IMR-90 (cell line): ENCODE data around the gene ARHGEF12. TPM values are rescaled to one million over a fixed set of nuclear protein-coding genes. Genes with fewer than 3 reads are reported as not detected.
A peak's percentile ranks its signal among the peaks of the same experiment; 100 is the strongest.

ENCODE experiments used
- ATAC-seq: fragments of 200-7000 bp; cut with Tn5 transposase; 2 replicates; pipeline ENCODE4 v1.9.1; 2020; ENCODE audit warnings: low read depth, mild to moderate bottlenecking, moderate library complexity
- BruUV-seq: library from RNA; stranded (reverse); fragments of 400-500 nt; replicated peaks from 2 replicates; lab custom pipeline; 2021; lab: Mats Ljungman, UMichigan
- CTCF ChIA-PET: fragments of 300-600 bp; formaldehyde crosslinking; extraction: SDS; loops from one replicate; lab custom pipeline; 2021; ENCODE audit warnings: antibody characterized with exemption; lab: Yijun Ruan, JAX
- POLR2A ChIA-PET: fragments of 300-600 bp; sonication (Branson Sonifier 250); formaldehyde crosslinking; loops from one replicate; lab custom pipeline; 2022; ENCODE audit warnings: antibody characterized with exemption; ENCODE audit not compliant: unreplicated experiment; lab: Charles Lee
- DNase-seq: peaks from one replicate; pipeline ENCODE4 v3.0.0; 2013
- H2AFZ ChIP-seq: replicated peaks from 2 replicates; pipeline ENCODE3; 2013; ENCODE audit warnings: low read length, mild to moderate bottlenecking; ENCODE audit not compliant: poor library complexity
- H2AK5ac ChIP-seq: 2 replicates; pipeline ENCODE4 v1.6.1; 2013; ENCODE audit warnings: low read depth, low read length, inconsistent platforms
- H2AK9ac ChIP-seq: replicated peaks from 2 replicates; pipeline ENCODE3; 2013; ENCODE audit warnings: mild to moderate bottlenecking, low read depth, low read length, moderate library complexity; ENCODE audit not compliant: poor library complexity
- H2BK120ac ChIP-seq: 2 replicates; pipeline ENCODE4 v1.6.1; 2013; ENCODE audit warnings: low read depth, low read length, inconsistent platforms
- H2BK15ac ChIP-seq: 3 replicates; pipeline ENCODE4 v1.6.1; 2013; ENCODE audit warnings: low read depth, low read length, inconsistent platforms
- H2BK20ac ChIP-seq: 2 replicates; pipeline ENCODE4 v1.6.1; 2013; ENCODE audit warnings: low read depth, mild to moderate bottlenecking, inconsistent platforms, low read length, moderate library complexity
- H2BK5ac ChIP-seq: 2 replicates; pipeline ENCODE4 v1.6.1; 2013; ENCODE audit warnings: mild to moderate bottlenecking, low read depth, low read length, inconsistent platforms; ENCODE audit not compliant: poor library complexity, severe bottlenecking
- H3K14ac ChIP-seq: replicated peaks from 2 replicates; pipeline ENCODE4 v1.6.1; 2013; ENCODE audit warnings: low read depth, low read length, inconsistent platforms
- H3K18ac ChIP-seq: 2 replicates; pipeline ENCODE4 v1.6.1; 2013; ENCODE audit warnings: low read depth, low read length, control low read depth
- H3K23ac ChIP-seq: 2 replicates; pipeline ENCODE4 v1.6.1; 2013; ENCODE audit warnings: low read depth, low read length, inconsistent platforms
- H3K27ac ChIP-seq: 2 replicates; pipeline ENCODE4 v1.5.1; 2013; ENCODE audit warnings: mild to moderate bottlenecking, control low read depth, low read length; ENCODE audit not compliant: insufficient read depth
- H3K27me3 ChIP-seq: 2 replicates; pipeline ENCODE4 v1.6.1; 2013; ENCODE audit warnings: low read length; ENCODE audit not compliant: control insufficient read depth, insufficient read depth
- H3K36me3 ChIP-seq: 2 replicates; pipeline ENCODE4 v1.6.1; 2013; ENCODE audit warnings: low read length, mixed read lengths; ENCODE audit not compliant: control insufficient read depth, insufficient read depth
- H3K4ac ChIP-seq: 2 replicates; pipeline ENCODE4 v1.6.1; 2013; ENCODE audit warnings: low read depth, low read length, inconsistent platforms
- H3K4me1 ChIP-seq: 2 replicates; pipeline ENCODE4 v1.6.1; 2013; ENCODE audit warnings: low read length, mixed read lengths; ENCODE audit not compliant: control insufficient read depth, insufficient read depth
- H3K4me2 ChIP-seq: 2 replicates; pipeline ENCODE4 v1.6.1; 2013; ENCODE audit warnings: low read depth, mild to moderate bottlenecking, control low read depth, low read length, moderate library complexity
- H3K4me3 ChIP-seq: 2 replicates; pipeline ENCODE4 v1.5.1; 2013; ENCODE audit warnings: low read depth, mild to moderate bottlenecking, control low read depth, low read length, moderate library complexity; ENCODE audit not compliant: insufficient read depth
- H3K56ac ChIP-seq: 2 replicates; pipeline ENCODE4 v1.6.1; 2013; ENCODE audit warnings: low read length, inconsistent platforms; ENCODE audit not compliant: insufficient read depth; ENCODE audit errors: extremely low read depth
- H3K79me1 ChIP-seq, 2 experiments: 2 replicates each; pipeline ENCODE4 v1.6.1; 2013; ENCODE audit warnings: low read length in 2 of 2, inconsistent platforms in 1 of 2, low read depth in 1 of 2
- H3K9ac ChIP-seq: 2 replicates; pipeline ENCODE4 v1.6.1; 2013; ENCODE audit warnings: low read depth, low read length, control low read depth
- H3K9me1 ChIP-seq: 2 replicates; pipeline ENCODE4 v1.6.1; 2013; ENCODE audit warnings: low read length, inconsistent platforms; ENCODE audit not compliant: insufficient read depth
- H3K9me3 ChIP-seq: 2 replicates; pipeline ENCODE4 v1.6.1; 2013; ENCODE audit warnings: low read length; ENCODE audit not compliant: control insufficient read depth, insufficient read depth
- H4K20me1 ChIP-seq: 2 replicates; pipeline ENCODE4 v1.6.1; 2013; ENCODE audit warnings: low read length, inconsistent platforms; ENCODE audit not compliant: insufficient read depth
- H4K5ac ChIP-seq: 2 replicates; pipeline ENCODE4 v1.6.1; 2013; ENCODE audit warnings: mild to moderate bottlenecking, low read depth, low read length, control low read depth
- H4K8ac ChIP-seq, 2 experiments: 2 replicates each; pipeline ENCODE4 v1.6.1; 2013; ENCODE audit warnings: low read depth in 2 of 2, low read length in 2 of 2, control low read depth in 1 of 2, inconsistent platforms in 1 of 2
- H4K91ac ChIP-seq: 2 replicates; pipeline ENCODE4 v1.6.1; 2013; ENCODE audit warnings: low read depth, low read length, inconsistent platforms; ENCODE audit not compliant: insufficient read depth
- BHLHE40 ChIP-seq: fragments of 150-350 bp; IDR thresholded peaks from 2 replicates; pipeline ENCODE4 v1.6.1; 2016; ENCODE audit warnings: mild to moderate bottlenecking, low read depth, low read length
- CHD1 ChIP-seq: IDR thresholded peaks from 2 replicates; pipeline ENCODE4 v1.6.1; 2012; ENCODE audit warnings: low read depth, low read length, improper control_type of control experiment
- NFE2L2 ChIP-seq: fragments of 150-350 bp; IDR thresholded peaks from 2 replicates; pipeline ENCODE4 v1.6.1; 2016; ENCODE audit warnings: low read depth, mild to moderate bottlenecking, low read length
- RAD21 ChIP-seq: IDR thresholded peaks from 2 replicates; pipeline ENCODE4 v1.6.1; 2012; ENCODE audit warnings: low read length, improper control_type of control experiment
- RCOR1 ChIP-seq: IDR thresholded peaks from 2 replicates; pipeline ENCODE4 v1.6.1; 2012; ENCODE audit warnings: mild to moderate bottlenecking, low read length, improper control_type of control experiment; ENCODE audit not compliant: insufficient replicate concordance
- WGBS, 2 experiments: methylation state at CpG; one replicate each; pipeline versions ENCODE4 v1.1.5 to v1.1.7; 2013; ENCODE audit warnings: missing lambda C conversion rate in 2 of 2; ENCODE audit not compliant: insufficient read length in 1 of 2; ENCODE audit errors: extremely low coverage in 2 of 2; 5-methylcytosine and 5-hydroxymethylcytosine counted together
- dilution Hi-C: fragments of 300-500 bp; cut with HindIII; formaldehyde crosslinking; loops from one replicate; pipeline ENCODE4 v1.14.3; 2018; ENCODE audit warnings: low sequenced_read_pairs; ENCODE audit not compliant: unreplicated experiment
- in situ Hi-C: fragments of 300-500 bp; cut with MboI; formaldehyde crosslinking; loops from 3 replicates; pipeline ENCODE4 v1.14.3; 2019; ENCODE audit warnings: low sequenced_read_pairs, inconsistent platforms, mixed read lengths
- intact Hi-C: fragments of 100-400 bp; cut with micrococcal nuclease; formaldehyde crosslinking; loops from 2 replicates; pipeline ENCODE4 v1.10.0; 2022
- polyA plus RNA-seq, 3 experiments: library from polyadenylated mRNA; depleted of rRNA; stranded (reverse); fragments of >200 nt; gene quantifications; 2 replicates each; pipeline ENCODE4 v1.2.3, GENCODE V29; 2012; ENCODE audit warnings: low replicate concordance in 1 of 3
- total RNA-seq: library from RNA; depleted of rRNA; stranded (reverse); fragments of >200 nt; gene quantifications from 2 replicates; pipeline ENCODE4 v1.2.3, GENCODE V29; 2012
- TF ChIP-seq, protein P1 (sequence below): fragments of 150-350 bp; IDR thresholded peaks from 2 replicates; pipeline ENCODE4 v1.6.1; 2016; ENCODE audit warnings: low read depth, mild to moderate bottlenecking, low read length, moderate library complexity, borderline replicate concordance

The ARHGEF12 gene
- total and polyA plus RNA-seq, 2 of the 4 experiments (the other 2 are of a cell fraction) = 25.5 to 115 TPM

DNA sequence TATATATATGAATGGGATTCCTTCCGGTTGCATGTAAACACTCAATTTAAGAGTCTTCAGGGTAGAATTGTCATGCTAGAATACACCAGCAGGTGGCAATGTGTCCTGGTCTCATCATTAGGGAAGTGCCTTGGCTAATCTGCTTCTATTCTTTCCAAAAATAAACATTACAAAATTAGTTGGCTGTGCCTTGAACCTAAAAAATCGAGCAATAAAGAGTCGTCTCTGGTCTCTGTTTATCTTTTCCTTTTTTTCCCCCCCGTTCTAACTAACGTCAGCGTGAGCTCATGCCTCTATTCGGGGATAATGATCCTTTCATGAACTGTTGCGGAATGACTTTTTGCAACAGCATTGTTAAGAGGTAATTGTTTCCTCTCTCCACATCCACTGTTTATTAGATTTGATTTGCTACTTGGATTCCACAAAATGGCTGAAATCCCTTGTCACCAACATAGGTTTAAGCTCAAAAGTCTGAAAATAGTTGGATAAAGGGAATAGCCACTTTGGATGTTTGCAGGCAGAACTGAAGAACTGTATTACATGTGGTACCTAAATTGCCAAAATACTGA lies 1.2 kb upstream of the ARHGEF12 start (continued):
- no peak for TF ChIP-seq RCOR1

DNA sequence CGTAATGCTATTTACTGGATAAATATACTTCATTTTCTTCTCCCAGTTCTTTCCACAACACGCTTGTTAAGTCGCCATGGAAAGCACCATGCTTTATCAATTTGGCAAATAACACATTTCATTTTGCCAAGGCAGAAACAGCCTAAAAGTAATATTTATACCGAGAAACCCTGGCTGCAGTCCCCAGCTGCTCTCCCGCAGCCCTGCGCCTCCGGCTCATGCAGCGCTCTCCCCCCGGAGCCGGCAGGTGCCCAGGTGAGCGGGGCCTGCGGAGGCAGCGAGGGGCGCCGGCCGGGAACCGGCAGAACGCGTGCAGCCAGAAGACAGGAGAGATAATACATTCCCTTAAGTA lies 681 bp upstream of the ARHGEF12 start:
- no peaks in the 10 kb centered on the region for H3K36me3 ChIP-seq
- no peaks in the 10 kb centered on the region for H3K27me3 ChIP-seq
- no peak for ATAC-seq
- H3K9ac ChIP-seq = peak overlapping the region; percentile 45
- DNase-seq = peak; percentile 34
- H4K8ac ChIP-seq = peak overlapping the region; percentile 2 to 42; a peak in 2 of 4 replicates
- H3K4me3 ChIP-seq = peak overlapping the region; percentile 93
- no peak overlapping the region for H2AK5ac ChIP-seq
- no peak overlapping the region for H2BK15ac ChIP-seq
- H4K20me1 ChIP-seq = peaks cover 36% of the 10 kb centered on the region
- H3K27ac ChIP-seq = peak overlapping the region; percentile 71
- H3K79me1 ChIP-seq = peaks cover 3 to 25% of the 10 kb centered on the region in 2 experiments; a peak in 3 of 4 replicates
- 0 out of 2 replicates have a peak overlapping the region, but pooled peaks have one; percentile 20 for H3K56ac ChIP-seq
- H3K14ac ChIP-seq = 0 out of 2 replicates have a peak overlapping the region, but pooled peaks have one; percentile 5
- dilution Hi-C loops (no loop called here), intact Hi-C loops (loop anchor here (5.0 to 10.0 kb wide), 6 partner anchors 52 to 1259 kb away; no protein-coding TSS in a partner anchor), in situ Hi-C loops (loop anchor here (25.0 kb wide), 1 partner anchor 102 kb away; no protein-coding TSS in a partner anchor)
- peaks cover 4% of the 10 kb centered on the region; the same call in 1 of the 2 replicates for H3K9me1 ChIP-seq
- H3K4me2 ChIP-seq = peak overlapping the region; percentile 85
- peak overlapping the region; percentile 6 for H3K4ac ChIP-seq
- BruUV-seq = TSS peak; percentile 64
- no peak overlapping the region for H2BK20ac ChIP-seq
- peaks cover 8% of the 10 kb centered on the region for H3K4me1 ChIP-seq
- peak overlapping the region; percentile 83 for H2AK9ac ChIP-seq
- ChIA-PET POLR2A (interaction anchor here (1.5 kb wide), 1 partner anchor 10 kb away, joined by 3 read pairs; the partner anchor contains the start of gene TLCD5), CTCF (interaction anchor here (0.6 to 1.0 kb wide), 9 partner anchors 11 to 1083 kb away, joined by 3 to 6 read pairs (median 3); no protein-coding TSS in a partner anchor)
- peak overlapping the region; percentile 87 for H2BK5ac ChIP-seq
- no peaks in the 10 kb centered on the region for H3K9me3 ChIP-seq
- TF ChIP-seq CHD1 (no peak), BHLHE40 (no peak), NFE2L2 (no peak), RAD21 (no peak)
- TF ChIP-seq, protein P1, sequence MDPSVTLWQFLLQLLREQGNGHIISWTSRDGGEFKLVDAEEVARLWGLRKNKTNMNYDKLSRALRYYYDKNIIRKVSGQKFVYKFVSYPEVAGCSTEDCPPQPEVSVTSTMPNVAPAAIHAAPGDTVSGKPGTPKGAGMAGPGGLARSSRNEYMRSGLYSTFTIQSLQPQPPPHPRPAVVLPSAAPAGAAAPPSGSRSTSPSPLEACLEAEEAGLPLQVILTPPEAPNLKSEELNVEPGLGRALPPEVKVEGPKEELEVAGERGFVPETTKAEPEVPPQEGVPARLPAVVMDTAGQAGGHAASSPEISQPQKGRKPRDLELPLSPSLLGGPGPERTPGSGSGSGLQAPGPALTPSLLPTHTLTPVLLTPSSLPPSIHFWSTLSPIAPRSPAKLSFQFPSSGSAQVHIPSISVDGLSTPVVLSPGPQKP = no peak
- H3K23ac ChIP-seq = peak overlapping the region; percentile 26; the same call in 1 of the 2 replicates
- peak overlapping the region; percentile 82 for H2BK120ac ChIP-seq
- H2AFZ ChIP-seq = peak overlapping the region; percentile 94
- WGBS, 2 experiments = no CpG with 5 or more reads among the region's 19 CpGs
- peak overlapping the region; percentile 29 for H3K18ac ChIP-seq
- H4K91ac ChIP-seq = peak overlapping the region; percentile 7; the same call in 1 of the 2 replicates
- peak overlapping the region; percentile 46 for H4K5ac ChIP-seq
